ENCODE data around the gene ANKRD34A.

ANKRD34A gene

GRCh38 chr1:145980457-145980994 lies 16.2 kb upstream of the ANKRD34A start:
- no CpG with 5 or more reads among the region's 1 CpG for WGBS (ENCODE audit: insufficient coverage, insufficient read length)
- no peaks in the 10 kb centered on the region for H3K27me3 ChIP-seq (ENCODE audit: control insufficient read depth, insufficient read depth, low read length)
- H3K4me3 ChIP-seq (ENCODE audit: low read length) = no peak overlapping the region
- peaks cover 6% of the 10 kb centered on the region; the same call in 1 of the 2 replicates for H3K4me1 ChIP-seq (ENCODE audit: control insufficient read depth, insufficient read depth, low read length)
- H3K27ac ChIP-seq (ENCODE audit: low read length) = no peak overlapping the region
- no peak for DNase-seq (ENCODE audit: low read depth, low spot score)
- H3K9me3 ChIP-seq (ENCODE audit: control insufficient read depth, insufficient read depth, low read length) = no peaks in the 10 kb centered on the region
- H3K36me3 ChIP-seq (ENCODE audit: control insufficient read depth, insufficient read depth, low read length) = no peaks in the 10 kb centered on the region

GRCh38 chr1:145979746-145980456 lies 15.5 kb upstream of the ANKRD34A start:
- DNase-seq (ENCODE audit: low read depth, low spot score) = no peak
- Histone ChIP-seq H3K4me3 (ENCODE audit: low read length) (no peak overlapping the region), H3K9me3 (ENCODE audit: control insufficient read depth, insufficient read depth, low read length) (no peaks in the 10 kb centered on the region), H3K4me1 (ENCODE audit: control insufficient read depth, insufficient read depth, low read length) (peaks cover 1% of the 10 kb centered on the region; the same call in 1 of the 2 replicates), H3K27me3 (ENCODE audit: control insufficient read depth, insufficient read depth, low read length) (no peaks in the 10 kb centered on the region), H3K27ac (ENCODE audit: low read length) (no peak overlapping the region), H3K36me3 (ENCODE audit: control insufficient read depth, insufficient read depth, low read length) (no peaks in the 10 kb centered on the region)
- no CpG with 5 or more reads among the region's 7 CpGs for WGBS (ENCODE audit: insufficient coverage, insufficient read length)

GRCh38 chr1:145978854-145979745 lies 14.7 kb upstream of the ANKRD34A start:
- WGBS (ENCODE audit: insufficient coverage, insufficient read length) = no CpG with 5 or more reads among the region's 9 CpGs
- Histone ChIP-seq H3K27ac (ENCODE audit: low read length) (peak overlapping the region; percentile 14), H3K9me3 (ENCODE audit: control insufficient read depth, insufficient read depth, low read length) (no peaks in the 10 kb centered on the region), H3K4me1 (ENCODE audit: control insufficient read depth, insufficient read depth, low read length) (peaks cover 1% of the 10 kb centered on the region; the same call in 1 of the 2 replicates), H3K36me3 (ENCODE audit: control insufficient read depth, insufficient read depth, low read length) (no peaks in the 10 kb centered on the region), H3K27me3 (ENCODE audit: control insufficient read depth, insufficient read depth, low read length) (no peaks in the 10 kb centered on the region), H3K4me3 (ENCODE audit: low read length) (no peak overlapping the region)
- DNase-seq (ENCODE audit: low read depth, low spot score) = peak; percentile 97

GRCh38 chr1:145978471-145978853 lies 14.1 kb upstream of the ANKRD34A start:
- Histone ChIP-seq H3K36me3 (ENCODE audit: control insufficient read depth, insufficient read depth, low read length) (no peaks in the 10 kb centered on the region), H3K27ac (ENCODE audit: low read length) (peak overlapping the region; percentile 14), H3K4me3 (ENCODE audit: low read length) (no peak overlapping the region), H3K9me3 (ENCODE audit: control insufficient read depth, insufficient read depth, low read length) (no peaks in the 10 kb centered on the region), H3K27me3 (ENCODE audit: control insufficient read depth, insufficient read depth, low read length) (no peaks in the 10 kb centered on the region), H3K4me1 (ENCODE audit: control insufficient read depth, insufficient read depth, low read length) (peaks cover 1% of the 10 kb centered on the region; the same call in 1 of the 2 replicates)
- no peak for DNase-seq (ENCODE audit: low read depth, low spot score)

- H3K36me3 ChIP-seq (ENCODE audit: control insufficient read depth, insufficient read depth, low read length) = no peaks in the 10 kb centered on the region
- no peak overlapping the region for H3K27ac ChIP-seq (ENCODE audit: low read length)
- DNase-seq (ENCODE audit: low read depth, low spot score) = peak; percentile 78
- H3K9me3 ChIP-seq (ENCODE audit: control insufficient read depth, insufficient read depth, low read length) = no peaks in the 10 kb centered on the region
- no CpG with 5 or more reads among the region's 9 CpGs for WGBS (ENCODE audit: insufficient coverage, insufficient read length)
- no peak overlapping the region for H3K4me3 ChIP-seq (ENCODE audit: low read length)
- peaks cover 1% of the 10 kb centered on the region; the same call in 1 of the 2 replicates for H3K4me1 ChIP-seq (ENCODE audit: control insufficient read depth, insufficient read depth, low read length)
- H3K27me3 ChIP-seq (ENCODE audit: control insufficient read depth, insufficient read depth, low read length) = no peaks in the 10 kb centered on the region
These were observed 13.4 kb upstream of the ANKRD34A start for GRCh38 chr1:145977486-145978470.

- no CpG with 5 or more reads among the region's 5 CpGs for WGBS (ENCODE audit: insufficient coverage, insufficient read length)
- no peaks in the 10 kb centered on the region for H3K9me3 ChIP-seq (ENCODE audit: control insufficient read depth, insufficient read depth, low read length)
- no peak overlapping the region for H3K27ac ChIP-seq (ENCODE audit: low read length)
- no peaks in the 10 kb centered on the region for H3K36me3 ChIP-seq (ENCODE audit: control insufficient read depth, insufficient read depth, low read length)
- DNase-seq (ENCODE audit: low read depth, low spot score) = no peak
- no peaks in the 10 kb centered on the region for H3K27me3 ChIP-seq (ENCODE audit: control insufficient read depth, insufficient read depth, low read length)
- H3K4me3 ChIP-seq (ENCODE audit: low read length) = no peak overlapping the region
- H3K4me1 ChIP-seq (ENCODE audit: control insufficient read depth, insufficient read depth, low read length) = peaks cover 1% of the 10 kb centered on the region; the same call in 1 of the 2 replicates
These were observed 12.6 kb upstream of the ANKRD34A start for GRCh38 chr1:145977016-145977415.

GRCh38 chr1:145975216-145975615 lies 10.8 kb upstream of the ANKRD34A start:
- H3K36me3 ChIP-seq (ENCODE audit: control insufficient read depth, insufficient read depth, low read length) = no peaks in the 10 kb centered on the region
- H3K4me1 ChIP-seq (ENCODE audit: control insufficient read depth, insufficient read depth, low read length) = peaks cover 1% of the 10 kb centered on the region; the same call in 1 of the 2 replicates
- no peaks in the 10 kb centered on the region for H3K27me3 ChIP-seq (ENCODE audit: control insufficient read depth, insufficient read depth, low read length)
- no peak overlapping the region for H3K27ac ChIP-seq (ENCODE audit: low read length)
- H3K9me3 ChIP-seq (ENCODE audit: control insufficient read depth, insufficient read depth, low read length) = no peaks in the 10 kb centered on the region
- whole genome bisulfite sequencing (ENCODE audit: insufficient coverage, insufficient read length) = no CpG with 5 or more reads among the region's 4 CpGs
- no peak for DNase-seq (ENCODE audit: low read depth, low spot score)
- H3K4me3 ChIP-seq (ENCODE audit: low read length) = no peak overlapping the region

GRCh38 chr1:145974721-145975120 lies 10.3 kb upstream of the ANKRD34A start:
- WGBS (ENCODE audit: insufficient coverage, insufficient read length) = no CpG with 5 or more reads among the region's 7 CpGs
- no peaks in the 10 kb centered on the region for H3K36me3 ChIP-seq (ENCODE audit: control insufficient read depth, insufficient read depth, low read length)
- no peak overlapping the region for H3K4me3 ChIP-seq (ENCODE audit: low read length)
- H3K27ac ChIP-seq (ENCODE audit: low read length) = no peak overlapping the region
- peaks cover 1% of the 10 kb centered on the region; the same call in 1 of the 2 replicates for H3K4me1 ChIP-seq (ENCODE audit: control insufficient read depth, insufficient read depth, low read length)
- H3K9me3 ChIP-seq (ENCODE audit: control insufficient read depth, insufficient read depth, low read length) = no peaks in the 10 kb centered on the region
- DNase-seq (ENCODE audit: low read depth, low spot score) = no peak
- H3K27me3 ChIP-seq (ENCODE audit: control insufficient read depth, insufficient read depth, low read length) = no peaks in the 10 kb centered on the region

GRCh38 chr1:145972580-145972979 lies 8.2 kb upstream of the ANKRD34A start:
- Histone ChIP-seq H3K27me3 (ENCODE audit: control insufficient read depth, insufficient read depth, low read length) (no peaks in the 10 kb centered on the region), H3K9me3 (ENCODE audit: control insufficient read depth, insufficient read depth, low read length) (no peaks in the 10 kb centered on the region), H3K27ac (ENCODE audit: low read length) (no peak overlapping the region), H3K36me3 (ENCODE audit: control insufficient read depth, insufficient read depth, low read length) (no peaks in the 10 kb centered on the region), H3K4me1 (ENCODE audit: control insufficient read depth, insufficient read depth, low read length) (peaks cover 1% of the 10 kb centered on the region; the same call in 1 of the 2 replicates), H3K4me3 (ENCODE audit: low read length) (no peak overlapping the region)
- DNase-seq (ENCODE audit: low read depth, low spot score) = no peak
- WGBS (ENCODE audit: insufficient coverage, insufficient read length) = no CpG with 5 or more reads among the region's 7 CpGs

Measured in iPS DF 6.9 (cell line).